Activated T-helper 1 cell treated with anti-CD3 and anti-CD28 coated beads, Interleukin-2, amount 50 U/mL, for 16 hours (primary cell): ENCODE data around the gene ODAD2.
"Not testable (repeated sequence)": the region's sequence is repeated elsewhere in the genome, so short reads cannot be mapped to it uniquely, and the experiment has no call there.

Experiments used
- DNase-seq, 2 donors: peaks; one replicate each; pipeline ENCODE4 v3.0.0-alpha.2; 2020; ENCODE audit warnings: low read depth in 1 of 2, low spot score in 1 of 2

Gene ODAD2

GRCh38 chr10:27970795-27971194 lies 28.1 kb downstream of the ODAD2 start:
- DNase-seq = not testable (repeated sequence)

GRCh38 chr10:27969931-27970330 lies 28.9 kb downstream of the ODAD2 start:
- not testable (repeated sequence) for DNase-seq

GRCh38 chr10:27959093-27959715 lies 39.7 kb downstream of the ODAD2 start:
- no peak for DNase-seq

- DNase-seq = not testable (repeated sequence)
Observed at GRCh38 chr10:27958383-27958782, 40.5 kb downstream of the ODAD2 start.

- no peak for DNase-seq
Observed at GRCh38 chr10:27950242-27950564, 48.7 kb downstream of the ODAD2 start.

- no peak for DNase-seq
Observed at GRCh38 chr10:27949528-27950241, 49.2 kb downstream of the ODAD2 start.

GRCh38 chr10:27948186-27948585 lies 50.7 kb downstream of the ODAD2 start:
- no peak for DNase-seq

- no peak for DNase-seq
Observed at GRCh38 chr10:27947540-27947939, 51.3 kb downstream of the ODAD2 start.

- no peak for DNase-seq
Observed at GRCh38 chr10:27944005-27944404, 54.9 kb downstream of the ODAD2 start.

- no peak for DNase-seq
Observed at GRCh38 chr10:27914888-27915287, 84.0 kb downstream of the ODAD2 start.

GRCh38 chr10:27912231-27912630 lies 86.6 kb downstream of the ODAD2 start:
- DNase-seq = no peak

GRCh38 chr10:27911539-27911938 lies 87.3 kb downstream of the ODAD2 start:
- no peak for DNase-seq

GRCh38 chr10:27911011-27911410 lies 87.9 kb downstream of the ODAD2 start:
- no peak for DNase-seq

GRCh38 chr10:27908231-27908630 lies 90.6 kb downstream of the ODAD2 start:
- DNase-seq = no peak

- not testable (repeated sequence) for DNase-seq
Observed at GRCh38 chr10:27899485-27899884, 99.4 kb downstream of the ODAD2 start.

- no peak for DNase-seq
Observed at GRCh38 chr10:27899058-27899457, 99.8 kb downstream of the ODAD2 start.

- no peak for DNase-seq
Observed at GRCh38 chr10:27893358-27893954, 105.4 kb downstream of the ODAD2 start.

GRCh38 chr10:27890971-27891370 lies 107.9 kb downstream of the ODAD2 start:
- no peak for DNase-seq

GRCh38 chr10:27889518-27889917 lies 109.4 kb downstream of the ODAD2 start:
- no peak for DNase-seq

- no peak for DNase-seq
Observed at GRCh38 chr10:27884185-27884641, 114.7 kb downstream of the ODAD2 start.

GRCh38 chr10:27878281-27878680 lies 120.6 kb downstream of the ODAD2 start:
- DNase-seq = no peak

- DNase-seq = no peak
Observed at GRCh38 chr10:27865221-27865635, 133.7 kb downstream of the ODAD2 start.
